AG09309 (cell line): ENCODE results near the gene KIF5C.

Source experiments
- DNase-seq: peaks from one replicate; pipeline ENCODE4 v3.0.0-alpha.2; 2010; ENCODE audit warnings: low read depth
- H3K4me3 ChIP-seq: 2 replicates; pipeline ENCODE4 v1.5.1; 2011; ENCODE audit warnings: mild to moderate bottlenecking, low read depth, low read length, moderate library complexity; ENCODE audit not compliant: control insufficient read depth
- CTCF ChIP-seq: IDR thresholded peaks from 2 replicates; pipeline ENCODE4 v1.5.1; 2011; ENCODE audit warnings: mild to moderate bottlenecking, low read depth, low read length, inconsistent platforms; ENCODE audit not compliant: insufficient read depth, control insufficient read depth; ENCODE audit errors: missing control alignments

The KIF5C gene

DNA sequence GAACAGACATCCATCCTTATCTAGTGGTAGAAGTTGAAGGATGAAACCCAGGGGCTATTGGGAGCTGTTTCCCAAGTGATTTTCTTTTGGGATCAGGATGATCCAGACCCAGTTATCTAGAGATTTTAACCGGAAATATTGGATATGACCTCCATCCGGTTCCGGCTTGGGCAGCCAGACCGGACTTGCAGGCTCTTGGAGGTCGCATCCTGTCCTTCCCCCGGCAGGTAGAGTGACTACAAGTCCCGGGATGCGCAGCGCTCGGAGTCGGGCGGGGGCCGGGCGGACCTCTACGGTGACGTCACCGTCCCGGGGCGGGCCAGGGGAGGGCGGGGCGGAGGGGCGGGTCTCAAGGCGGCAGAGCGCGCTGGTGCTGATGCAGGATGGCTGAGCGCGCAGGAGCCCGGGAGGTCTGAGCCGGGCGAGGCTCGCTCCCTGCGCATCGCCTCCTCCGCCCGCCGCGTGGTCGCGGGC, at the start of gene KIF5C:
TSS of gene KIF5C (plus strand) at position 360 of the 474 bp plus-strand sequence. CDS start 391 bp downstream, outside the sequence.
- H3K4me3 ChIP-seq, result peak within 1 kb of the TSS; percentile 11
- no peak for TF ChIP-seq CTCF
- no peak for DNase-seq

DNA sequence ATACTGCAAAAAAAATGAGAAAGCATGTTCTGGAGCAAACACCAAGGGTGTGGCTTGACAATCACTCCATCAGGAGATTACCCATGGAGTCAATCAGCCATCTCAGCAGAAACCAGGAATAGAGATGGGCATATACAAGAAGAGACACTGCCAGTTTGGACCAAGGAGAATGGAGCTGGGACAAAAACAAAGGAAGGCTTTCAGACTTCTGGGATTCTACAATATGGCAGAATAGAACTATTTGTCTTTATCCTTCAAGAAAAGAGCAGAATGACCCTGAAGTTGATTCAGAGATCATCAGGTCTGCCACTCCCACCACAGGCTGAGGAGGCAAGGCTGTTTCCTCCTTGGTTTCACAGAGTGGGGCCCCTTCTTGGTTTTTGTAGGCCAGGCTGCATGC, 48.2 kb upstream of the KIF5C start:
- no peak overlapping the region for H3K4me3 ChIP-seq
- TF ChIP-seq CTCF, result no peak
- DNase-seq, result no peak

DNA sequence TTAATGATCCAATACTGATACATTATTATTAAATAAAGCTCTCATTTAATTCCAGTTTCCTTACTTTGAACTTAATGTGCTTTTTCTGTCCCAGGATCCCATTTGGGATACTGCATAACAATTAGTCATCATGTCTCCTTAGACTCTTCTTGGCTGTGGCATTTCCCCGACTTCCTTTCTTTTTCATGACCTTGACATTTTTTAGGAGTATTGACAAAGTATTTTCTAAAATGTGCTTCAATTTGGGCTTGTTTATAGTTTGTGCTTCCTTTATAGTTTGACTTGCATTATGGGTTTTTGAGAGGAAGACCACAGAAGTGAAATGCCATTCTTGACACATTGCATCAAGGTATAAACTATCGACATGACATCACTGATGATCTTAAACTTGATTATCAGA, 46.1 kb upstream of the KIF5C start:
- no peak overlapping the region for H3K4me3 ChIP-seq
- DNase-seq, result no peak
- no peak for TF ChIP-seq CTCF

- H3K4me3 ChIP-seq, result no peak overlapping the region
- peak; percentile 14 for TF ChIP-seq CTCF
- no peak for DNase-seq
Measured at GRCh38 chr2:148829618-148830017, 45.4 kb upstream of the KIF5C start.

GRCh38 chr2:148832637-148833036, 42.4 kb upstream of the KIF5C start:
- no peak overlapping the region for H3K4me3 ChIP-seq

GRCh38 chr2:148842050-148842449, 33.0 kb upstream of the KIF5C start:
- no peak overlapping the region for H3K4me3 ChIP-seq
- no peak for DNase-seq
- no peak for TF ChIP-seq CTCF

More at GRCh38 chr2:148832637-148833036, 42.4 kb upstream of the KIF5C start:
- TF ChIP-seq CTCF, result no peak
- no peak for DNase-seq

GRCh38 chr2:148848146-148848545, 26.9 kb upstream of the KIF5C start:
- no peak for DNase-seq
- TF ChIP-seq CTCF, result no peak
- H3K4me3 ChIP-seq, result no peak overlapping the region
